Measurements from ENCODE around the gene ABR.

The ABR gene

DNA sequence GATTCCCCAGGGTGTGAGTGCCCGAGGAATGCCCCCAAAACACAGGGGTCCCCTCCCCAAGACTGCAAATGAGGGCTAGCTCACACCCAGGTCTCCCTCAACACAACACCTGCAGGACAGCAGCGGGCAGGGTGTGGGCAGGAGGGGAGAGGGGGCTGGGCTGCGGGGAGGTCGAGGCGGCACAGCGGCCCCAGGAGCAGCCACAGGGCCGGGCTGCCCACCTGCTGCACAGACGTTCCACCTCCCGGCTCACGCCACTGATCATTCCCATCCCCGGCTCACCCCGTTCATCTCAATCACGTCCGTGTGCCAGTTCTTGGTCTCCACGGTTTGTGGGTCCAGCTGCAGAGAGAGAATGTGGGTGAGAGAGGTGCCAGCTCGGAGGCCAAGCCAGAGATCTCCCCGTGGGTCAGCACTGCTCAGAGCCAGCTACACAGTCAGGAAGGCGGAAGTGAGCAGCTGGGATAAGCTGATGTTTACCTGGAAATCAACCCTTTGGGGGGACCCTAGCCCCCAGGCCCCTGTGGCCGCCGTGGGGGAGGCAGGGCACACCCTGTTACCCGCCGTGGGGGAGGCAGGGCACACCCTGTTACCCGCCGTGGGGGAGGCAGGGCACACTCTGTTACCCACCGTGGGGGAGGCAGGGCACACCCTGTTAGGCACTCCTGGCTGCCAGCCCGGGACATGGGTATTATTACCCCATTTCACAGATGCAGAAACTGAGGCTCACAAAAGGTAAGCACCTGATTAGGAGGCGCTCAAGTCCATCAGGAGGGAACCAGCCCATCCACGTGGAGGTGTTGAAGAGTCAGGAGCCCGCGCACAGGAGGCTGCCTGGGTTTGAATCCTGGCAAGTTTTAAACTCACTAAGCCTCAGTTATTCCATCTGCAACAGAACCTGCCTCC is 166.7 kb downstream of the ABR start:
- TF ChIP-seq, protein P1, sequence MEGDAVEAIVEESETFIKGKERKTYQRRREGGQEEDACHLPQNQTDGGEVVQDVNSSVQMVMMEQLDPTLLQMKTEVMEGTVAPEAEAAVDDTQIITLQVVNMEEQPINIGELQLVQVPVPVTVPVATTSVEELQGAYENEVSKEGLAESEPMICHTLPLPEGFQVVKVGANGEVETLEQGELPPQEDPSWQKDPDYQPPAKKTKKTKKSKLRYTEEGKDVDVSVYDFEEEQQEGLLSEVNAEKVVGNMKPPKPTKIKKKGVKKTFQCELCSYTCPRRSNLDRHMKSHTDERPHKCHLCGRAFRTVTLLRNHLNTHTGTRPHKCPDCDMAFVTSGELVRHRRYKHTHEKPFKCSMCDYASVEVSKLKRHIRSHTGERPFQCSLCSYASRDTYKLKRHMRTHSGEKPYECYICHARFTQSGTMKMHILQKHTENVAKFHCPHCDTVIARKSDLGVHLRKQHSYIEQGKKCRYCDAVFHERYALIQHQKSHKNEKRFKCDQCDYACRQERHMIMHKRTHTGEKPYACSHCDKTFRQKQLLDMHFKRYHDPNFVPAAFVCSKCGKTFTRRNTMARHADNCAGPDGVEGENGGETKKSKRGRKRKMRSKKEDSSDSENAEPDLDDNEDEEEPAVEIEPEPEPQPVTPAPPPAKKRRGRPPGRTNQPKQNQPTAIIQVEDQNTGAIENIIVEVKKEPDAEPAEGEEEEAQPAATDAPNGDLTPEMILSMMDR (IDR thresholded peaks at IDR 0.05) = no peak

DNA sequence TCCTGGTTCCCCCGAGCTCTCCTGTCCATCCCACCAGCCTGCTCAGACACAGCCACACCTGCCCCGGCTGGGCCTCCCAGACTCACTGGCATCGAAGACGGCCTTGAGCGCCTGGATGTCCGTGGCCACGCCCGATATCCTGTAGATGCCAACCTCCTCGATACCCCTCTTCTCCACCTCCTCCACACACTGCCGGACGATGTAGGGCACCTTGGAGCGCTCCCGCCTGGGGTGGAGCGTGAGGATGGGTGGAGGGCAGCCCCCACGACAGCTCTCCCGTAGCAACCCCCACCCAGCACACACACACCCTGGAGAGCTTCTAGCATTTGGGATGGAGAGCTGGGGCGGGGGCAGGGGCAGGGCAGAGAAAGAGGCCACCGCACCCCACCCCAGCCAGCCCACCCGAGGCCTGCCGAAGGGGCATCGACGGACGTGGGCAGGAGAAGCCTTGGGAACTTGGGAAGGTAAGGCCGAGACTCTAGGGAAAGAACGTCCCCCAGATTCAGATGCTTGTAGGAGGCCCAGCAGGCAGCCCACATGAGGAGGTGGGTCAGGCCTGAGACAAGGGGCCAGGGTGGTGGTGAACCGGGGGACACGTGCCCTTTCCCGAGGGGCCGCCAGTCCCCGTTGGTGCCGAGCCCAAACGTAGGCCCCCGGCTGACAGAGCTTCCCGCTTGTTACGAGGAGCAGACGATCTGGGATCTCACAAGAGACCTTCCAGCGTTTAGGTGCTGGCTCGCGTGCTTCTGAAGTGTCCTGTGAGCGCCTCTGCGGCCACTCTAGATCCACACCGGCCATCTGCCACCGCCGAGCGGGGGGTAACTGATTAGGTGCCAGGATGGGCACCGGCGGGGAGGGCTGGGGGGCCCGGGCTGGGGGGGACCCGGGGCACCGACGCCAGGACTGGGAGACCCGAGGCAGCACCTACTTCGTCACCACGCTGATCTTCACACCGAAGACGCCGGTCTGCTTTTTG is 167.7 kb downstream of the ABR start:
- TF ChIP-seq, protein P1 (IDR thresholded peaks at IDR 0.05) = no peak

DNA sequence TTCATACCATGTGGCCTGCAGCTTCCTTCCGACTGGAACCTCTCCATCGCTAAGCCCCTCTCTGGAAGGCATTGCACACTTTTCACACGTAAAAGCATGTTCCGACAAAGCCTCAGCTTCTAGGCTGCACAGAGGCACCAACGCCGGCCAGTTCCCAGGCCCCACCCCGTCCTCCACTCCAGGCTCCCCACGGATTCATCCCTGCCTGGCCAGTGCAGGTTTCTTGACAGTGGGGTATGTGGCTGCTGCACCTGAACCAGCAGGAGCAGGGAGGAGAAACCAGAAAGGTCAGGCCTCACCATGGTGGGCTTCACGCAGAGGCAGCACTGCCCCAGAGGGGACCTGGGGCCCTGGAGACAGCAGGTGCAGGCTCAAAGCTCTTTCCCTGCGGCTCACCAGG is 168.6 kb downstream of the ABR start:
- TF ChIP-seq, protein P1 (IDR thresholded peaks at IDR 0.05) = no peak

DNA sequence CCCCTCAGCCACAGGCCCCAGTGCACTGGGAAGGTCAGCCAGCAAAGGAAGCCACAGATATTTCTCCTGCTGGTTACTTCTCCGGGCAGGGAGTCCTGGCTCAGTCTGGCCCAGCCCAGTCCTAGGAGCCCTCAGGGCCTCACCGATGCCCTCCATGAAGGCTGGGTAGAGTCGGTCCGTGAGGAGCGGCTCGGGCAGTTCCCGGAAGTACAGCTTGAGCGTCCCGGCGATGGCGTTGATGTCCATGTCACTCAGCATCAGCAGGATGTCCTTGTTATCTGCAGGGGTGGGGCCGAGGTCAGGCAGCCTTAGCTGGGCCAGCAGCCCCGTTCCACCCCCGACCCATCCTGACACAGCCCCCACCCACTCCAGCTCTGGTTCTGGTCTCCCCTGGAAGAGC is 169.2 kb downstream of the ABR start:
- TF ChIP-seq, protein P1 (IDR thresholded peaks at IDR 0.05) = no peak

DNA sequence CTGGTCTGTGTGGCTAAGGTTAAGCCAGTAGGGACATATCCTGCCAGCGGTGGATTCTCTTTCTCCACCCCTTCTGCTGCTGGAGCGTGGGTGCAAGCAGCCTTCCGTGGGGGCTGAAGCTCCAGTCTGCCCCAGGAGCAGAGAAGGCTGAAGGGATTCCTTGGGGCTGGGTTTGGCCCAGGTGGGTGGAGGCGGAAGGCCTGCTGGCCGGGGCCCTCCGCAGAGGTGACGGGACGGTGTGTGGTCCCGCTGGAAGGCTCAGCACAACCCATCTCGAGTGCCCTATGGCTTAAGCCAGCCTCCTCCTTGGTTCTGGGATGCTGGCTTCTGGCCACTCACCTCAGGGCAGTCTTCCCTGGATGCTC is 169.7 kb downstream of the ABR start:
- TF ChIP-seq, protein P1 (IDR thresholded peaks at IDR 0.05) = no peak

DNA sequence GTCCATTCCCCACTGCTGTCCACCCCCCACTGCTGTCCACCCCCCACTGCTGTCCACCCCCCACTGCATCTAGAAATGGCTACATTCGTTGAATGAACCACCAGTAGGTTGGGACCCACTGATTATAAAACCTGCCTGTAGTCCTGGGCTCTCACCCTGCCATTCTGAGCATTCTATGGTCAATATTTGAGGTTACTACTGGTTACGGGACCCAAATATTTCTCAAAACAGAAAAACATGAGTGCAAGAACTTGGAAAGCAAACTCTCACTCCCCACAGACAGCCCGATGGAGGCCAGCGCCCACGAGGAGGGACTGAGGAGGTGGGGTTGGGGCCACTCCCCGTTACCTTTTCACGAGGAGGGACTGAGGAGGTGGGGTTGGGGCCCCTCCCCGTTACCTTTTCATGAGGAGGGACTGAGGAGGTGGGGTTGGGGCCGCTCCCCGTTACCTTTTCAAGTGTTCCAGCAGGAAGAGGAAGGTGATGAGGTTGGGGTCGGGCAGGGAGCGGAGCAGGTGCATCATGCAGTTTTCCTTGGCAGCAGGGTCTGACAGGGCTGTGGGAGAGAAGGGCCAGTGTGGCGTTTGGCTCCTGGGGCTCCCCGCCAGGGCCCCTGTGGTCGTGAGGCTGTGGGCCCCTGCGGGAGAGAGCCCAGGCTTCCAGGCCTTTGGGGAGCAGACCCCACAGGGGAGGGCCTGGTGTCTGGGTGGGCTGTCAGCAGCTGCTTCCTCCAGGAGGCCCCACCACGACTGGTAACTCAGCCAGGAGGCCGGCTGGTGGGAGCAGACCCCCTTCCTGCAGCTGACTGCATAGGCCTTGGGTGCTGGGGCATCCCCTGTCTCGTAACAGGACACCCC is 170.3 kb downstream of the ABR start:
- TF ChIP-seq, protein P1 (IDR thresholded peaks at IDR 0.05) = no peak
